Smooth muscle cell of the brain vasculature (primary cell): ENCODE measurements around the gene RASL10B.
"Not testable (repeated sequence)": the region's sequence is repeated elsewhere in the genome, so short reads cannot be mapped to it uniquely, and the experiment has no call there.

Experiments used
- DNase-seq: peaks from one replicate; pipeline ENCODE4 v3.0.0-alpha.2; 2012; ENCODE audit warnings: low read depth, low spot score

RASL10B gene, protein sequence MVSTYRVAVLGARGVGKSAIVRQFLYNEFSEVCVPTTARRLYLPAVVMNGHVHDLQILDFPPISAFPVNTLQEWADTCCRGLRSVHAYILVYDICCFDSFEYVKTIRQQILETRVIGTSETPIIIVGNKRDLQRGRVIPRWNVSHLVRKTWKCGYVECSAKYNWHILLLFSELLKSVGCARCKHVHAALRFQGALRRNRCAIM

DNA sequence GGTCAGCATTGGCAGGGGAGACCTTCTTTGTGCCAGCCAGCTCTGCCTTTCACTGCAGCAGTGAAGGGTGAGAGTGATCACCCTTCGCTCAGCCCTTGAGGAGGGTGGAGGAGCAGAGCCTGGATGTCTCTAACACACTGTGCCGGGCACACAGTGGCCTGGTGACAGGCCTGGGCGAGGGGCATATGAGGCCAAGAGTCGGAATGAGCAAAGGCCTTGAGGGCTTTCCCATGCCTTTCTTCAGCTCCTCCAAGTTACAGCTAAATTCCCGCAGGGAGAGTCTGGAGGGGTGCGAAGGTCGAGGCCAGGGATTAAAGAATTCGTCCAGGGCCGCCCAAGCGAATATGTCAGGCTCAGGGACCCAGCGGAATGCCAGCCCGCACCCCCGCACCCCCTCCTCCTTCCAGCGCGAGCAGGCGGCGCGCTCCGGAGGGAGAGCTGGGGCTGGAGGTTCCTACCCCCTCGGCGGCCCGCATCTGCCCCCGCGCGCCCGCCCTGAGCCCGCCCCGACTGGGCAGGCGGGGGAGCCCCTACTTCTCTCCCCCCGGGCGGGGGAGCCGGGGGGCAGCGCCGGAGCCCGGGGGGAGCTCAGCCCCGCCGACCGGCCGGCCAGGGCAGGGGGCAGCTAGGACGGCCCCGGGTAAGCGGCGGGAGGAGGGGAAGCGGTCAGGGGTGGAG, at the start of gene RASL10B:
Gene RASL10B, plus strand, starts transcription at position 401 of the 678 bp plus-strand sequence. CDS start 3,546 bp downstream, outside the sequence.
- no peak for DNase-seq

DNA sequence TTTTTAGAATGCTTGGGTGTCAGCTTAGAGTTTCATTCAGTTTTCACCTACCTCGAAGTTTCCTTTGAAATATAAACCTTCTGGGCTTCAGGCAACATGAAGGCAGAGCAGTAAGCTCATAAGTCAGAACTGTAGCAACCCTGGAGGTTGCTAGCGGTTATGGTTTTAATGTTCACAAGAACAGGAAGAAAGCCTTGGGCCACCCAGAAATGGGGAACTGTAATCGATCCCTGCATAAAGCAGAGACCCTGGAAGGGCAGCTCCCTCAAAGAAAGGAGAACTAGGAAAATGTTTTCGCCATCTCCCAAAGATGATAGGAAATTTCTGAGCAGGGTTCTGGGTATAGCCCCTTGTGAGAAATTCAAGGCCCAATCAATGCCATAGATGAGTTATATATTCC, 47.8 kb upstream of the RASL10B start:
- no peak for DNase-seq

DNA sequence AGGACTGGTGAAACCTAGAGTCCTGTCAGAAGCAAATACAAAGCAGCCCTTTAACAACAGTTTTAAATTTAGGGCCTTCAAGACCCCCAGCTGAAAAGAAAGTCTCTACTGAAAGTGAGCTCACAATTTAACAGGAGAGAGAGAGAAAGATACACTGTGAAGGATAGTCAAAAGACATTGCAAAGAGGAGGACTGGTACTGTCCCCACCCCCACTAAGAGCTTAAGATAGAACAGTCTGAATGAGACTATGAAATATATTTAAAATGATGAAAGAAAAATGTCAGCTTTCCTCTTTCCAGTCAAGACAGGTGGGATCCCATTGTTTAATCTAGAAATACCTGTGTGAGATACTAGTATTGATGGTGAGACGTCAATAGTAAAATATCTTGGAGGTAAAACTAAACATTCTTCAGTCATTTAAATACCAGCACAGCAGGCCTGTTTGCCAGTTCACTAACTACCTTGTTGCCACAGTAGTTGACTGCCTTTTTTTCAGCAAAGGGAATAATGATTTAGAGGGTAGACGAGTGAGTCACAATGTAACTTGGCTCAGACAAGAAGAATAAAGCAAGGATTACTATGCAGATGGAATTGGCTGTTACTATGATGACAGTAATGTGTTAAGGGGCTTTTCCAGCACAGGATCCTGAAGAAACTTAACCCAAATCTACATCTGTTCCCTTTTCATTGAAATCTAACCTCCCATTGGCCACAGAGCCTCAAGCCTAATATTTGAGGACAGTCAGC, 47.2 kb upstream of the RASL10B start:
- DNase-seq, result no peak

DNA sequence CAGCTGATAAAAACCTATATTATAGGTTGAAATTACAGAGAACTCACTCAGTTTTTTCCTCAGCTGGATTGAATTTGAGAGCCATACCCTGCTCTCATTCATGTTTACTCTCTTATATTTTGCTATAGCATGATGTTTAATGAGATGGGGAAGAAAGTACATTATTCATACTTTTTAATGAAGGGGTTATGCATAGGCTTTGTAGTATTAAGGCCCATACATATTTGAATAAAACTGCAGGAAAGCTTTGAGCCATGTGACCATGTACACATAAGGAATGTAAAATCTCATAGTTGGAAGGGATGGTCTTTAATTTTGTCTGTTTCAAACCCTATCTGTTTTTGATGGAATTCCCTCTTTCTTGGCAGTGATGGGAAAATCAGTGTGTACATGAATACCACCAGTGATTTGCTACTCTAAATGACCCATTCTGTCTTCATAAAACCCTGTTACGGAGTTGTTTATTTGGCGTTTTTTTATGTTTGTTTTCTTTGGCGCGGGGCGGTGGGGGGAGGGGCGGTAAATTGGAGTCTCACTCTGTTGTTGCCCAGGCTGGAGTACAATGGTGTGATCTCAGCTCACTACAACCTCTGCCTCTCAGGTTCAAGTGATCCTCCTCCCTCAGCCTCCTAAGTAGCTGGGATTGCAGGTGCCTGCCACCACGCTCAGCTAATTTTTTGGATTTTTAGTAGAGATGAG, 38.8 kb upstream of the RASL10B start:
- DNase-seq, result no peak

DNA sequence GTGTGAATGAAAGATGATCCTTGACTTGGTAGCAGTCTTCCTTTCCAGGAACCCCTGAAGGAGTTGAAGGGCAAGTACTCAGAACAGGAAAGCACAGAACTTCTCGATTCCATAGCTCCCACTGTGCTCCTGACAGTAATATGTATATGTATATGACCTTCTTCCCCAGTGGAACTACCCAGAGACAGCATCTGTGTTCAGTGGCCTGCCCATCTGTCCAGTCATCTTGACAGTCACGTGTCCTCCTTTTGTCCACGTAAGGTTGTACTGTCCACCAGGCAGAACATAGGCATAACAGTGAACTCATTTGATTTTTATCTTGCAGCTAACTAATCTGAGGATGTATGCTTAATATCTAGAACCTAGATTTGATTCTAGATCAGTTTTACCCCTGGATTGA, 37.8 kb upstream of the RASL10B start:
- DNase-seq, result no peak

DNA sequence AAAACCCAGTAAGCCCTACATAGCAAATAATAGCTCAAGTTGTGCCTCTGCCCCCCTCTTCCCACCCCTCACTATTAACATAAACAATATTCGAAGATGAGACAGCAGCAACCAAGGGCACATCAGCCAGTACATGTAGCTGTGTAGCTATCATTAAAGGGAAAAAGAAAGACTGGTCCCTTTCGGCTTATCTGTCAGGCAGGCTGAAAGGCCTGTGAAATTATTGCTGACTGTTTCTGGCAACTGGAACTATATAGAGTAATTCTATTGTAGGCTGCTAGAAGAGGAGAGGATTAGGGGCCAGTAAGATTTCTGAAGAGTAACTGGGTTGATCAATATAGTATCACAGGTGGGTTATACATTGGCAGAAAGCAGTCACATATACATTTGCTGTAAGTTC, 36.5 kb upstream of the RASL10B start:
- no peak for DNase-seq

DNA sequence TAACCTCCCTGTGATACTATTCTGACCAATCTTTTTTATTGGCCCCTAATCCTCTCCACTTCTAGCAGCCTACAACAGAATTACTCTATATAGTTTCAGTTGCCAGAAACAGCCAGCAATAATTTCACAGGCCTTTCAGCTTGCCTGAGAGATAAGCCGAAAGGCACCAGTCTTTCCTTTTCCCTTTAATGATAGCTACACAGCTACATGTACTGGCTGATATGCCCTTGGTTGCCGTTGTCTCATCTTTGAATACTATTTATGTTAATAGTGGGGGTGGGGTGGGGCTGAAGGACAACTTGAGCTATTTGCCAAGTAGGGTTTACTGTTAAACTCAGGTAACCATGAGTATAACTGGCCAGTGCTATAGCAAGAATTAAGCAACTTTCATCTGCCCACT, 35.8 kb upstream of the RASL10B start:
- DNase-seq, result no peak

DNA sequence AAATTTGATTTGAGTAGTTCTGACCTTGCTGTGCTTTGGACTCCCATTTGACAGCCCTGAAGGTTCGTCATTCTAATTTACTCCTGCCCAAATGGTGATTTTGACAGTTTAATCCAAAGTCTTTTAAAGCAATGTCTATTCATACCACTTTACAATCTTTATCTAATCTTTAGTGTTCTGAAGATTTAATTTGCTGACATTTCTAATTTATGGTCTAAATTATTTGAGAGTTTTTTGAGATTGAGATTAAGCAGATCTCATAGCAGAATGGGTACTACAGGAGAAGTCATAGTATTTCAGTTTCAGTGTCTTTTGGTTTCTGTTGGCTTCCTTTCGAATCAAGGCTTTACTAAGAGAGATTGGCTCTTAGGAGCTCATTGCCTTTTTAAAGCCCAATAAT, 32.6 kb upstream of the RASL10B start:
- no peak for DNase-seq

DNA sequence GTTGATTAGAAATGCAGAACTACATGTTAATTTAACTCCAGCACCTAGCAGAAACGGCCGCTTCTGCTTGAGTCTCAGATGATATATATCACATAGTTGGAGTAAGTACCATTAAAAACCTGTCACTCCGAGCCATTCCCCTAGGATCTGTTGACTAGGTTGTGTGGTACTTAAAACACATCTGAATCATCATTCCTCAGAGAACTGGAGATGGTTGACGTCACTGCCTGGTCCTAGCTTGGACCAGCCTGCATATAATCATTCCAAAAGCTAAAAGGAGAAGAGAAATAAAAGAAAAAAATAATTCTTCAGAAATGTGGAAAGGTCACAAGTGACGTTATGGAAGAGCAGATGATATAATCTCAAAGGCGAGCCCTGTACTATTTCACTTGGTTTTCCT, 31.3 kb upstream of the RASL10B start:
- no peak for DNase-seq

DNA sequence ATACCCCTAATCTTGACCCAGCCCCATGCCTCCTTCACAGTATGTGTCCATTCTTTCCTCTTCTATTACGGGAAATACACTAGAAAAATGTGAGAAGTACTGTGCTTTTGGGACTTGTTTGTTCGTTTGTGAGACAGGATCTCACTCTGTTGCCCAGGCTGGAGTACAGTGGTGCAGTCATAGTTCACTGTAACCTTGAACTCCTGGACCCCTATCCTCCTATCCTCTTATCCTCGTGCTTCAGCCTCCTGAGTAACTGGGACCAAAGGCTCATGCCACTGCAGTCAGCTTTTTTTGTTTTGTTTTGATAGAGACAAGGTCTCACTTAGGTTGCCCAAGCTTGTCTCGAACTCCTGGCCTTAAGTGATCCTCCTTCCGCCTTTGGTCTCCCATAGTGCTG, 29.9 kb upstream of the RASL10B start:
- DNase-seq, result no peak

DNA sequence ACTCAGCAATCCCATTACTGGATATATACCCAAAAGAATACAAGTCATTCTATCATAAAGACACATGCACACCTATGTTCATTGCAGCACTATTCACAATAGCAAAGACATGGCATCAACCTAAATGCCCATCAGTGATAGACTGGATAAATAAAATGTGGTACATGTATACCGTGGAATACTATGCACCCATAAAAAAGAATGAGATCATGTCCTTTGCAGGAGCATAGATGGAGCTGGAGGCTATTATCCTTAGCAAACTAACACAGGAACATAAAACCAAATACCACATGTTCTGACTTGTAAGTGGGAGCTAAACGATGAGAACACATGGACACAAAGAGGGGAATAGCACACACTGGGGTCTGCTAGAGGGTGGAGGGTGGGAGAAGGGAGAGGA, 28.1 kb upstream of the RASL10B start:
- not testable (repeated sequence) for DNase-seq

DNA sequence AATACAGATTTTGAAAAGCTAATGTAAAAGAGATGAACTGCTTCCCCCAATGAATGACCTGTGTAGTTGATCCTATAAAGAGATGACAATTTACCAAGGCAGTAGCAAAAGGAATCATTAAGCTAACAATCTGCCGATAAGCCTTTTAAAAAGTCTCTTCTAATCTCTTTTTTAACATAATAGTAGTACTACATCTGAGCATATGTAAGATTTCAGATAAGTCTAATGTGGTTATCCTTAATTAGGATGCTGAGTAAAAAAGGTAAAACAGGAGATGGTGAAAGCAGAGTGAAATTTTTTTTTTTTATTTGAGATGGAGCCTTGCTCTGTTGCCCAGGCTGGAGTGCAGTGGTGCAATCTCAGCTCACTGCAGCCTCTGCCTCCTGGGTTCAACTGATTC, 26.2 kb upstream of the RASL10B start:
- DNase-seq, result no peak

DNA sequence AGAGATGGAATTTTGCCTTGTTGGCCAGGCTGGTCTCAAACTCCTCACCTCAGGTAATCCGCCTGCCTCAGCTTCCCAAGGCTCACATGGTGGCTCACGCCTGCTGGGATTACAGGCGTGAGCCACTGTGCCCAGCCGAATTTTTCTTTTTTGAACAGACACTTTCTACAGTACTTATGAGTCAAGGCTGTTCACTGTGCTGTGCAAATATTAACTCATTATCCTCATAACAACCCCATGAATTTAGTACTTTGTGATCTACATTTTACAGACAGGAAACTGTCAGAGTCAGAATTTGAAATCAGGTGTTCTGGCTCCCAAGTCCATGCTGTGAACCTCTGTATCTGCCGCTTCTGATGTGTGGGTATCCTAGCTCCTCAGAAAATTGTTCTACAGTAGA, 25.7 kb upstream of the RASL10B start:
- no peak for DNase-seq

DNA sequence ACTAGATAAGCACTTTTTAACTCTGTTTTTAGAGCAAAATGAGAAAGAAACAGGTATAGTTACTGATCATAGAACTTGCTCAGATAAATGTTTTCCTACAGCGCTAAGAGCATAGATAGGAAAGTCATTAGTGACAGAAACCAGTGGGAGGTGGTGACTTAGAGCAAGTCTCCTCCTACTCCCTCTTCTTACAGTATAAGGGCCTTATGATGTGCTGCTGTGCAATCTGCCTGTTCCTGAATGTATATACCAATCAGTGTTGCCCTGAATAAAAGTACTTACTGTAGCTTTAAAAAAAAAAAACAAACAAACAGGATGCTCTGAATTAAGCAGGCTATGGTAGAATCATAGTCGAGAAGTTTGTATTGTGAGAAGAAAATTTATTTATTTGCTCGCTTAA, 23.3 kb upstream of the RASL10B start:
- no peak for DNase-seq

DNA sequence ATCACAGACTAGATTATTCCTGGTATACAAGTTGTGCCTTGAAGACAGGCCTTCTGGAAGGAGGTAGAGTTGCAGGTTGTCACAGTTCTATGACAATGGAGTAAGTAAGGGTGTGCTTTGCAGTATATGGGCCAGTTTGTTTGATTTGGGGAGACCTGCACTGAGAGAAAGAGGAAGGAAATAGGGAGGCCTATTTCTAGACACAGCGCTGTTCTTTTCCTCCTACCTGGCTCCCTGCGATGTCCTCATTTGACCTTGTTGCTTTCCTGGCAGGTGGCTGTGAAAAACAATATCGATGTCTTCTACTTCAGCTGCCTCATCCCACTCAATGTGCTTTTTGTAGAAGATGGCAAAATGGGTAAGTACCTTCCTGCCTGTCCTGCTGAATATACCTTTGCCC, 22.5 kb upstream of the RASL10B start:
- DNase-seq, result no peak

DNA sequence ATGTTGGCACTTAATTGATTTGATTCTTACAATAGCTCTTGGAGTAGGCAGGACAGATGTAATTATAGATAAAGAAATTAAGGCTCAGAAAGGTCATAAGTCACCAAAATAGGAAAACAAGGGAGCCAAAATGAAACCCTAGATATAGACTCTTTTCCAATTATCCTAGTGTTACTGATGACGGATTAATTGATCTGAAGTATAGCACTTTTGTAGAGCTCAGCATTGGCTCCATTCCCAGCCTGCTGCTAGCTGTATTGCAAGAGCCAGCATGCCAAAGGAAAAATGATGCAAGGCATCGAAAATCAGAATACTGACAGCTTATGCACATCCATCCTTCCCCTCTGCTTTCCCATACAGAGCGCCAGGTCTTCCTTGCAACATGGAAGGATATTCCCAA, 21.6 kb upstream of the RASL10B start:
- DNase-seq, result no peak

DNA sequence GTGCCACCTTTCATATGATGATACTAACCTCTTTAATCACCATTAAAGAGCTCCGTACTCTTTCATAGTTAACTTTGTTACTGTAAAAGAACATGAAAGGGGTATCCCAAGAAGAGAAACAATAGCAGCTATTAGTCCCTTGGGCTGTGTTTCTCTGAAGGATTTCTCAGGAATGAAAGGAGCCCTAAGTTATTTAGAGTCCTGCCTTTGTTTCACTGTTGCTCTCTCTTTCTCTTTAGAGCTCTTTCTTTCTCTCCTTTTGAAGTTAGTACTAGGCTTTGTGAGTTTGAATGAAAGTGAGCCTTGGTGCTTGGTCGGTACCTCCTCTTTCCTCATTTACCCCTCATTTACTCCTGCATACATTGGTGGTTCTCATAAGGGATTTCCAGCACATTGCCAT, 20.5 kb upstream of the RASL10B start:
- DNase-seq, result no peak

DNA sequence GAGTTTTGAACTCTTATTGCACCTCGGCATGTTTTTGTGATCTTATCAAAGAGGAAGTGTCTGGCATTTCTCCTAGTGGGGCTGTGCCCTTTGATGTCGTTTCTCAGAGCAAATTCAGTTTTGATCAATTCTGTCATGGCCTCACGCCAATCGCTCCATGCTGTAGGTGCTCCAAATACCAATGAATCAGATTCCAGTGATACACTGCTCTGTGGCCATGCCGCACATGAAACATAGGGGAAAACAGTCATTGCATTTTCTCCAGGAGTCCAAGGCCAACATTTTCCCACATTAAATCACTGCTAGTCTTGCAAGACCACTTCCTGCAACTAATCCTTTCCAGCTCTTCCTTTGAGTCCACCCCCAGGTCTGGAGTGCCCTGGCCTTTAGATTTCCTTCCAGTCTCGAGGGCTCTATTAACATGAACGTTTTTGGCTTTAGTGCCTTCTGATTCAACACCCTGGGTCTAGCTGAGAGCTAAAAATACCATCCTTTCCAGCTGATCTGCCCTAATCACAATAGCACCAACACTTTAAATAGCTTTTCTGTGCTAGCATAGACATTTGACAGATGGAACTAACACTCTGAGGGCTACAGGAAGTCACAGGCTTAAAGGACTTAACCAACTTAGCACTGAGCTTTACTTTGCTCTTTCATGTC, 18.2 kb upstream of the RASL10B start:
- no peak for DNase-seq

DNA sequence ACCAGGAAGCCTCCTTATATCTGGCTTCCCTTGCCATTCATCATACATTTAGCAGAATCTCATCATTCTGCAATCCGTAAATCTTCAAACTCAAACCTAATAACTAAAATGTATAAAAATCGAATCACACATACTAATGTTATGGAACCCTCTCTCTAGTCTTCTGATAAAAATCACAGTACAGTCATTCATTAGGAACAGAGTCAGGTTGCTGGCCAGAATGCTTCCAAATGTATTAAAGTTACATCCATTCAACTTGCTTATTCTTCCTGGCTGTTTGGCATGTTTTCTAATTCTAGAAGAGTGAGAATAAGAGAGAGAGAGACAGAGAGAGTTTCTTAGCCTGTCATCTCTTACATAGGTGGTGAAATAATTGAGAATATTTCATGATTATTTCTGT, 16.5 kb upstream of the RASL10B start:
- DNase-seq, result no peak

DNA sequence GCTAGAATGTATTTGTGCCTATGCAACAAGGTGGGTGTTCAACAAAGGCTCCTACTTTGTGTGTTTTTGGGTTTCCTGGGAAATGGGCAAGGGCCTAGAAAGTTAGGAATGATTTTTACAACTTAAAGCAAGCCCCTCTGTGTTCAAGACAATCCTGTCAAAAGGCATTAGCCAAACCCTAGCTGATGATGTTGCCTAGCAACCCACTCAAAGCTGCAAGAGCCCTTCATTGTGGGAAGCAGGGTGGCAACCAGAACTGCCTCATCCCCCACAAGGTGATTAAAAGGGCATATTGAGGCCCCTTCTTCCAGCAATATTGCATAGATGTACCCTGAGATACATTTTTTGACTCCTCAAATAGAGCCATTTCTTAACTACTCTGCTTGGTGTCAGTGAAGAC, 16.0 kb upstream of the RASL10B start:
- DNase-seq, result no peak

DNA sequence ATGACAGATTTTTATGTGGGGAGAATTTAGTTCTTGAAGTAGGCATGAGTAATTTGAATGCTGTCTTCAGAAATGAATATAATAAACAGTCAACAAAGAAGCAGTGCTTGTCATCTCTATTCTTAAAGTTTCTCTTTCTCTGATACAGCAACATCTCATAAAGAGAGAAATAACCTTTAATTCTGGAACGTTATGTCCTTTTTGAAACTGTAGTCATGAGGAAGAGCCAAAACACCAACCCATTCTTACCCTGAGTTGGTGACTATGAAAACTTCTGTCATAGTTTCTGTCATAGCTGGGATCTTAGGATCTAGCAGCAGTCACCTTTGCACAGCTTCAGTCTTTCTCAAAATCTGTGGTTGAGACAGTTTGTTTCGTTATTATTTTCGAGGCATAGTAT, 15.3 kb upstream of the RASL10B start:
- DNase-seq, result no peak

DNA sequence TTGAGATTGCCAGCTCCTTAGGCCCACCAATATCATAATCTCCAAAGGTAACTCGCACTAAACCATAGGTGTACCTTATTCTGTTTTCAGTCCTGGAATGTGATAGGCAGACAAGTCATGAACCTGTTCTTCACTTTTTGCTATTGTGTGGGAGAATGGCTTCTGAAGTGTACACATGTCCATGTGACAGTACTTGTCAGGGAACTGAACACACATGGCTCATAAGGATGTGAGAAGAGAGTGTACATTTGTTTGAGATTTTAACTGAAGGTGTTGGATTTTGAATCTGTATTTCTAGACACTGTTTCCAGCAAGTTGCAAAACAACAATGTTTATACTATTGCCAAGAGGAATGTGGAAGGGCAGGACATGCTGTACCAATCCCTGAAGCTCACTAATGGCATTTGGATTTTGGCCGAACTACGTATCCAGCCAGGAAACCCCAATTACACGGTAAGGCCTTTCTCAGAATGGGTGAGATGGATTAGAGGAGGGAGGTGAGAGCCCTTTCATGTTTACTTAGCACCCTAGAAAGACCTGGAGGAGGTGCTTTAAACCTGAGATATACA, 14.5 kb upstream of the RASL10B start:
- no peak for DNase-seq
